Measurements from ENCODE around the gene NCLN. TPM values are rescaled to one million over a fixed set of nuclear protein-coding genes. Genes with fewer than 3 reads are reported as not detected.
A peak's percentile ranks its signal among the peaks of the same experiment; 100 is the strongest.

Gene NCLN
- total and polyA plus RNA-seq, 9 of the 15 experiments (the other 6 are each of a cell fraction or from before 2014, with no cell fraction given), result 3.8 to 126 (median 39.6) TPM

- H3K27me3 ChIP-seq (ENCODE audit: control insufficient read depth in 2 of 2, insufficient read depth in 2 of 2, low read length in 2 of 2), result no peaks in the 10 kb centered on the region
- POLR2A ChIA-PET, result interaction anchor here (0.6 to 1.2 kb wide), 2 partner anchors 89 to 113 kb away, joined by 3 to 4 read pairs; no protein-coding TSS in a partner anchor
- FAIRE-seq (no peak), ATAC-seq (no peak), DNase-seq (ENCODE audit: extremely low read depth in 1 of 4, low spot score in 3 of 4) (no peak)
- H3K79me2 ChIP-seq (ENCODE audit: control insufficient read depth, insufficient read depth, low read length), result peaks cover 37% of the 10 kb centered on the region
- TF ChIP-seq E2F5 (CRISPR knock-in tag; IDR thresholded peaks at IDR 0.05) (no peak), RBFOX2 (IDR thresholded peaks at IDR 0.05; ENCODE audit: low read depth, low read length) (peak; percentile 16), NFIC (IDR thresholded peaks at IDR 0.05) (peak; percentile 6; the same call in 1 of the 2 replicates), POLR2G (IDR thresholded peaks at IDR 0.05; ENCODE audit: low read depth, low read length) (peak; percentile 31; the same call in 1 of the 2 replicates), FOXO4 (CRISPR knock-in tag; IDR thresholded peaks at IDR 0.05) (no peak)
- TF ChIP-seq, protein P1, sequence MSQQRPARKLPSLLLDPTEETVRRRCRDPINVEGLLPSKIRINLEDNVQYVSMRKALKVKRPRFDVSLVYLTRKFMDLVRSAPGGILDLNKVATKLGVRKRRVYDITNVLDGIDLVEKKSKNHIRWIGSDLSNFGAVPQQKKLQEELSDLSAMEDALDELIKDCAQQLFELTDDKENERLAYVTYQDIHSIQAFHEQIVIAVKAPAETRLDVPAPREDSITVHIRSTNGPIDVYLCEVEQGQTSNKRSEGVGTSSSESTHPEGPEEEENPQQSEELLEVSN (IDR thresholded peaks at IDR 0.05; ENCODE audit: borderline replicate concordance in 1 of 2, extremely low read depth in 1 of 2, insufficient read depth in 1 of 2, insufficient read length in 1 of 2, low read depth in 1 of 2, low read length in 1 of 2, poor library complexity in 1 of 2, severe bottlenecking in 1 of 2), result no peak
- intact Hi-C loops (cut with micrococcal nuclease) (no loop called here), in situ Hi-C loops (cut with MboI) (no loop called here)
- no peak overlapping the region for H2AFZ ChIP-seq (ENCODE audit: low read depth, low read length)
- H3K4me2 ChIP-seq (ENCODE audit: insufficient read depth, low read length), result no peak overlapping the region
- H3K4me3 ChIP-seq, result no peak overlapping the region
- H3K9me3 ChIP-seq (replicated peaks; ENCODE audit: control insufficient read depth, insufficient read depth, low read depth, low read length), result no peaks in the 10 kb centered on the region
- peaks cover 7% of the 10 kb centered on the region; the same call in 1 of the 2 replicates for H4K20me1 ChIP-seq (replicated peaks; ENCODE audit: control insufficient read depth, insufficient read depth, low read length)
- CTCF ChIA-PET (ENCODE audit: low intra/inter-chr PET ratio), result no interaction called here
- WGBS (ENCODE audit: insufficient coverage, low coverage, missing lambda C conversion rate), result 92% methylated on average over 25 of the region's 42 CpGs
- H3K9ac ChIP-seq (ENCODE audit: insufficient read depth in 1 of 2, low read depth in 2 of 2, low read length in 2 of 2), result peak overlapping the region in 1 of 2 experiments; percentile 74; a peak in 2 of 4 replicates
- peaks cover 68% of the 10 kb centered on the region; the same call in 2 of the 3 replicates for H3K36me3 ChIP-seq (ENCODE audit: control insufficient read depth, insufficient read depth, low read length)
- peaks cover 11 to 73% of the 10 kb centered on the region in 2 experiments for H3K4me1 ChIP-seq (replicated peaks in 1 of 2; ENCODE audit: control insufficient read depth in 2 of 2, insufficient read depth in 2 of 2, low read length in 2 of 2)
- no peak overlapping the region for H3K27ac ChIP-seq (ENCODE audit: extremely low read depth, low read depth, low read length)
- no peaks in the 10 kb centered on the region for H3K9me1 ChIP-seq (ENCODE audit: control insufficient read depth, insufficient read depth, low read length)
- BruUV-seq (replicated peaks), result no TSS peak
Measured at GRCh38 chr19:3196064-3196932, 10.6 kb downstream of the NCLN start.
